HG03439 (cell line): Measurements from ENCODE around the gene MFRP.

ENCODE experiments used
- ATAC-seq: cut with Tn5 transposase; IDR thresholded peaks from one replicate; pipeline ENCODE4 v1.9.1; 2021; ENCODE audit warnings: mild to moderate bottlenecking, moderate library complexity; ENCODE audit not compliant: unreplicated experiment

Gene MFRP

DNA sequence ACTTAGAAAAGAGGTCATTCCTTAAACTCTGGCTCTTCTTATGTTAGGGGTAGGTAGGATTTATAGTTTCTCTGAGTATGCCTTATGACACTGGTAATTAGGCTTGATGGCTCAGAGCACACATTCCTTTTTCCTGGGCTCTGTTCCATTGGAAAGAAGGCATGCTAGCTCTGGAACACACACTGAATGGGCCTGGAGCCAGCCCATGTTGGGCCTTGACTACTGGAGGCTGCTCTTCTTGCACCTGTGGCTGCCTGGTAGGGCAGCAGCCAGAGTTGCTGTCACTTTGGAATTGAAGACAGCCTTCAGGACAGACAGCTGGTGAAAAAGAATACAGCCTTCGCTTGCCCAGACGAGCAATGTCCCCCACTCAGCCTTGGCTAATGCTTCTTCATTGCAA is 47.8 kb downstream of the MFRP start:
- ATAC-seq, result no peak

DNA sequence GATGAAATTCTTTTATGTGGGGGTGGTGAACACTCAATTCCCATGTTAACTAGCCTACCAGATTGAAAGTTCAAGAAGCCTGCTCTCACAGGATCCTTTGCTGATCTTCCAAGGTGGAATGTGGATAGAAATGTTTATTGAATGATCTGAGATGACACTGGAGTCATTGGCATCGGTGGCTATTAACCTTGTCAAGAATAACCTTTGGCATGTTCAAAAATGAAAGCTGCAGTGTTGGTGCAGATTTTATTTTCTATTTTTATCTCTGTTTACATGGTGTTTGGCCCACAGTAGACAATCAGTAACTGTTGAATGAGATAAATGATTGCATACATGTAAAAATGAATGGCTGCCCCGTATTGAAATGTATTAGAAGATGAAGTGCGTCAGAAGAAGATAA is 48.6 kb downstream of the MFRP start:
- ATAC-seq, result no peak

- ATAC-seq, result no peak
Observed at GRCh38 chr11:119295178-119295577, 51.3 kb downstream of the MFRP start.

DNA sequence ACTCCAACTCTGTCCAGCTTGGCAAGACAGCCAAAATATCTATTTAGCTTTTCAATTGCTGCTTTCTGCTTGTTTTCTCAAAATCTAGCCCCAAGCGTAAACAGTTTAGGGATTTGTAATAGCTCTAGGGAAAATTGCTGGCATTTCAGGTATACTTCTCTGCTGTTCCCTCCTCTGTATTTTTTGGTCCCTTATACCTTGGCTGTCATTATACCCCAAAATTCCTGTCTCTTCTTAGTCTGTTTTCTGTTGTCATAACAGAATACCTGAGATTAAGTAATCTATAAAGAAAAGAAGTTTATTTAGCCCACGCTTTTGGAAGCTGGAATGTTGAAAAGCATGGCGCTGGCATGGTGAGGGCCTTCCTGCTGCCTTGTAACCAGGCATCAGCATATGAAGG is 53.0 kb downstream of the MFRP start:
- ATAC-seq, result no peak

DNA sequence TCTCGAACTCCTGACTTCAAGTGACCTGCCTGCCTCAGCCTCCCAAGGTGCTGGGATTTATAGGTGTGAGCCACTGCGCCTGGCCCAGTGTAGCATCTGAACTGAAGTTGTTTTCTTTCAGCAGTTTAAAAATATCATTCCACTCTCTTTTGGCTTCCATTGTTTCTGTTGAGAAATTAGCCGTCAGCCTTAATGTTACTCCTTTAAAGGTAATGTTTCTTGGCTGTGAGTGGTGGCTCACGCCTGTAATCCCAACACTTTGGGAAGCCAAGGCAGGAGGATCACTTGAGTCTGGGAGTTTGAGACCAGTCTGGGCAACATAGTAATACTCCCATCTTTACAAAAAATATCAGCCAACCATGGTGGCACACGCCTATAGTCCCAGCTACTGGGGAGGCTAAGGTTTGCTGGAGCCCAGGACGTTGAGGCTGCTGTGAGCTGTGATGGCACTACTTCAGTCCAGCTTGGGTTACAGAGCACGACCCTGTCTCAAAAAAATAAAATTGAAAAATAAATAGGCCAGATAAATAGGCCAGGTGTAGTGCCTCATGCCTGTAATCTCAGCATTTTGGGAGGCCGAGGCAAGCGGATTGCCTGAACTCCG is 55.5 kb downstream of the MFRP start:
- no peak for ATAC-seq
